ENCODE data around the gene CNTN3. TPM values are rescaled to one million over a fixed set of nuclear protein-coding genes. Genes with fewer than 3 reads are reported as not detected.

CNTN3 gene
- total and polyA plus RNA-seq, 12 donors: 0.46 to 5.9 (median 2.6) TPM; not detected in 1

- H3K36me3 ChIP-seq: no peaks in the 10 kb centered on the region
- H3K9me3 ChIP-seq: peaks cover 0 to 4% (median 0%) of the 10 kb centered on the region in 11 donors
- no peaks in the 10 kb centered on the region for H3K4me1 ChIP-seq
- H3K4me3 ChIP-seq: no peak overlapping the region
- no peak for DNase-seq
- 85 to 88% methylated on average over 7 of the region's 7 CpGs for WGBS, 2 donors
- no peak overlapping the region for H3K27ac ChIP-seq
- no peak for TF ChIP-seq CTCF (IDR thresholded peaks at IDR 0.05)
- intact Hi-C loops (cut with DNase I): no loop called here
- ATAC-seq: no peak
- peaks cover 0 to 20% (median 0%) of the 10 kb centered on the region in 7 donors for H3K27me3 ChIP-seq
Measured at GRCh38 chr3:74606996-74607395, 7.5 kb downstream of the CNTN3 start.

- no peak for ATAC-seq
- DNase-seq: no peak
- Histone ChIP-seq H3K9me3 (peaks cover 0 to 4% (median 0%) of the 10 kb centered on the region in 11 donors), H3K27me3 (peaks cover 0 to 8% (median 0%) of the 10 kb centered on the region in 7 donors), H3K27ac (no peak overlapping the region), H3K36me3 (no peaks in the 10 kb centered on the region), H3K4me1 (no peaks in the 10 kb centered on the region), H3K4me3 (no peak overlapping the region)
- no peak for TF ChIP-seq CTCF (IDR thresholded peaks at IDR 0.05)
- intact Hi-C loops (cut with DNase I): no loop called here
- 64 to 73% methylated on average over 3 of the region's 3 CpGs for WGBS, 2 donors
Measured at GRCh38 chr3:74605437-74605836, 9.0 kb downstream of the CNTN3 start.

- Histone ChIP-seq H3K27ac (no peak overlapping the region), H3K27me3 (no peaks in the 10 kb centered on the region), H3K36me3 (no peaks in the 10 kb centered on the region), H3K4me1 (no peaks in the 10 kb centered on the region), H3K9me3 (peaks cover 0 to 4% (median 0%) of the 10 kb centered on the region in 11 donors), H3K4me3 (no peak overlapping the region)
- intact Hi-C loops (cut with DNase I): no loop called here
- TF ChIP-seq CTCF (IDR thresholded peaks at IDR 0.05): no peak
- ATAC-seq: no peak
- DNase-seq: no peak
- 72 to 81% methylated on average over 2 of the region's 2 CpGs for whole genome bisulfite sequencing, 2 donors
Measured at GRCh38 chr3:74603292-74603691, 11.2 kb downstream of the CNTN3 start.

GRCh38 chr3:74602471-74602870 lies 12.0 kb downstream of the CNTN3 start:
- intact Hi-C loops (cut with DNase I): no loop called here
- DNase-seq: no peak
- 87 to 96% methylated on average over 2 of the region's 2 CpGs for WGBS, 2 donors

More at GRCh38 chr3:74602471-74602870, 12.0 kb downstream of the CNTN3 start:
- Histone ChIP-seq H3K27me3 (no peaks in the 10 kb centered on the region), H3K4me1 (no peaks in the 10 kb centered on the region), H3K9me3 (peaks cover 0 to 4% (median 0%) of the 10 kb centered on the region in 11 donors), H3K4me3 (no peak overlapping the region), H3K27ac (no peak overlapping the region), H3K36me3 (no peaks in the 10 kb centered on the region)
- no peak for TF ChIP-seq CTCF (IDR thresholded peaks at IDR 0.05)
- ATAC-seq: no peak

Data from heart right ventricle (tissue), 16 donors.